22Rv1 (cell line): ENCODE results near the gene SNX24.
"Not testable (repeated sequence)": the region's sequence is repeated elsewhere in the genome, so short reads cannot be mapped to it uniquely, and the experiment has no call there.

ENCODE experiments used
- H3K27ac ChIP-seq: fragments of 450-650 bp; 2 replicates; pipeline ENCODE4 v1.5.1; 2017
- CTCF ChIP-seq: fragments of 450-650 bp; IDR thresholded peaks from 2 replicates; pipeline ENCODE4 v1.5.1; 2017; ENCODE audit warnings: mild to moderate bottlenecking
- ZFX ChIP-seq: fragments of 450-650 bp; IDR thresholded peaks from 2 replicates; pipeline ENCODE4 v1.6.1; 2017; ENCODE audit warnings: antibody characterized with exemption, borderline replicate concordance

The SNX24 gene

GRCh38 chr5:122906768-122907167 is 61.4 kb downstream of the SNX24 start:
- no peak overlapping the region for H3K27ac ChIP-seq
- no peak for TF ChIP-seq CTCF
- TF ChIP-seq ZFX: no peak

- TF ChIP-seq CTCF (no peak), ZFX (no peak)
- no peak overlapping the region for H3K27ac ChIP-seq
Measured at GRCh38 chr5:122907276-122907675, 61.9 kb downstream of the SNX24 start.

- TF ChIP-seq ZFX: no peak
- no peak for TF ChIP-seq CTCF
- no peak overlapping the region for H3K27ac ChIP-seq
Measured at GRCh38 chr5:122908108-122908507, 62.7 kb downstream of the SNX24 start.

GRCh38 chr5:122908662-122909061 is 63.2 kb downstream of the SNX24 start:
- TF ChIP-seq ZFX (no peak), CTCF (no peak)
- H3K27ac ChIP-seq: no peak overlapping the region

- no peak overlapping the region for H3K27ac ChIP-seq
- TF ChIP-seq CTCF (no peak), ZFX (no peak)
Measured at GRCh38 chr5:122909470-122910100, 64.2 kb downstream of the SNX24 start.

GRCh38 chr5:122913436-122913835 is 68.0 kb downstream of the SNX24 start:
- not testable (repeated sequence) for H3K27ac ChIP-seq

GRCh38 chr5:122915717-122916461 is 70.5 kb downstream of the SNX24 start:
- H3K27ac ChIP-seq: no peak overlapping the region
- TF ChIP-seq ZFX (no peak), CTCF (no peak)
